Loucy (cell line): Measurements from ENCODE around the gene IQGAP1.

Source experiments
- CTCF ChIP-seq: fragments of 200-600 bp; sonication (generic); conservative IDR thresholded peaks from 2 replicates; pipeline ENCODE4 v1.5.1; 2014; ENCODE audit warnings: mild to moderate bottlenecking, antibody characterized with exemption, low read length
- EZH2phosphoT487 ChIP-seq: fragments of 200-600 bp; IDR thresholded peaks from 2 replicates; pipeline ENCODE4 v1.6.1; 2018; ENCODE audit warnings: antibody characterized with exemption, mild to moderate bottlenecking, moderate library complexity, borderline replicate concordance

- TF ChIP-seq CTCF (no peak), EZH2phosphoT487 (no peak)
These were observed 1.8 kb upstream of the IQGAP1 start for GRCh38 chr15:90386221-90386620.
